ENCODE data around the gene NBEA.
"Not testable (repeated sequence)": the region's sequence is repeated elsewhere in the genome, so short reads cannot be mapped to it uniquely, and the experiment has no call there.

The NBEA gene

DNA sequence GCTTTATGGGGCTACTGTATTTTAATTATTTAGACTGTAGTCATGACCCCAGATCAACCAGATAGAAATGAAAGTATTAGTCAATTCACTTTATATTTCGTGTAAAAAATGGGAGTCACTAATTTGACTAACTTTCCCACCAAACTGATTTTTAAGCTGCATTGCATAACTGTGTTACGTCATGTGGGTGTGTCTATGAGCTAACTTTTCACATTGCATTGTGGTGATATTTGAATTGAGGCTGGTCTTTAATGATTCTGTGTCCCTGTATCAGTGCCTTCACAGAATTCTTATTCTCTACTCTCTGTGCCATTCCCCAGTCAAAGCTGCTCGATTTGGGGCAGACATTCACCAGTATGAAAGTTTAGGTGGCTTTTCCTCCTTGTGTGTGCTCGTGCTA lies 707.1 kb downstream of the NBEA start:
- TF ChIP-seq, protein P1, sequence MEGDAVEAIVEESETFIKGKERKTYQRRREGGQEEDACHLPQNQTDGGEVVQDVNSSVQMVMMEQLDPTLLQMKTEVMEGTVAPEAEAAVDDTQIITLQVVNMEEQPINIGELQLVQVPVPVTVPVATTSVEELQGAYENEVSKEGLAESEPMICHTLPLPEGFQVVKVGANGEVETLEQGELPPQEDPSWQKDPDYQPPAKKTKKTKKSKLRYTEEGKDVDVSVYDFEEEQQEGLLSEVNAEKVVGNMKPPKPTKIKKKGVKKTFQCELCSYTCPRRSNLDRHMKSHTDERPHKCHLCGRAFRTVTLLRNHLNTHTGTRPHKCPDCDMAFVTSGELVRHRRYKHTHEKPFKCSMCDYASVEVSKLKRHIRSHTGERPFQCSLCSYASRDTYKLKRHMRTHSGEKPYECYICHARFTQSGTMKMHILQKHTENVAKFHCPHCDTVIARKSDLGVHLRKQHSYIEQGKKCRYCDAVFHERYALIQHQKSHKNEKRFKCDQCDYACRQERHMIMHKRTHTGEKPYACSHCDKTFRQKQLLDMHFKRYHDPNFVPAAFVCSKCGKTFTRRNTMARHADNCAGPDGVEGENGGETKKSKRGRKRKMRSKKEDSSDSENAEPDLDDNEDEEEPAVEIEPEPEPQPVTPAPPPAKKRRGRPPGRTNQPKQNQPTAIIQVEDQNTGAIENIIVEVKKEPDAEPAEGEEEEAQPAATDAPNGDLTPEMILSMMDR (IDR thresholded peaks at IDR 0.05; ENCODE audit: low read depth, low read length, missing control alignments), result no peak
- in situ Hi-C loops (cut with HindIII; ENCODE audit: low sequenced_read_pairs), result loop anchor here (5.0 kb wide), 1 partner anchor 63 kb away; no protein-coding TSS in a partner anchor
- DNase-seq (ENCODE audit: low read depth), result no peak
- H3K4me3 ChIP-seq (ENCODE audit: low read depth, low read length), result no peak overlapping the region

DNA sequence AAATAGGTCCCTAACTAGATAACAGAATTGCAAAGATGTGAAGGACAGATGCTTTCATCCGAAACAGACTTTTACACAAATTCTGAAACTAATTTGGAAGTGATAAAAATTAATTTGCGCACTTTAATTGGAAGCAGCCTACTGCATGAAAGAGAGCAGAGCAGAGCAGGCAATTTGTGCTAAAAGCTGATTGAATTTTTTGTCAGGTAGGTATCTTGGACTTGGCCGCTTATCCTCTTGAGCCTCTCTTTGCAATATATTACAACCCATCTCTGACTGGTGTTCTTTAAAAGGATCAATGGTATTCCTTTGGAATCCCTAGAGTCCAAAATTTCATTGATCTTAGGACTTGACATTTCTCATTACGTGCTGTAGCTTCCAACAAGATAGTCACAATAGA lies 717.7 kb downstream of the NBEA start:
- DNase-seq (ENCODE audit: low read depth), result no peak
- no peak overlapping the region for H3K4me3 ChIP-seq (ENCODE audit: low read depth, low read length)
- in situ Hi-C loops (cut with HindIII; ENCODE audit: low sequenced_read_pairs), result no loop called here
- TF ChIP-seq, protein P1 (IDR thresholded peaks at IDR 0.05; ENCODE audit: low read depth, low read length, missing control alignments), result no peak

DNA sequence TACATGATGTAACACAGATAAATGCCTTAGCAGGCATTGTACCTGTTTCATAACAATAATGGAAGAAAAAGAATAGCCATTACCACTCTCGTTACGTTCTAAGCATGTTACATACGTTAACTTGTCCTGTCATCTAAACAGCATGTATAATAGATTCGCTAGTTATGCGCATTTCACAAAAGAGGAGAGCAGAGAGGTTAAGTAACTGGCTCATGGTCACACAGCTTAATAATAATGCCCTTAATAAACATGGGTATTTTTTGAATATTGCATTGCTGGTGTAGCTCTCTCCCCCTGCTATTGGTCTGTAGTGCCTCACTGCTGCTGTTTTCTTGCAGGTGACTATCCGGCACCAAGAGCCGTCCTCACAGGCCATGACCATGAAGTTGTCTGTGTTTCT lies 722.7 kb downstream of the NBEA start:
- no peak for DNase-seq (ENCODE audit: low read depth)
- in situ Hi-C loops (cut with HindIII; ENCODE audit: low sequenced_read_pairs), result no loop called here
- H3K4me3 ChIP-seq (ENCODE audit: low read depth, low read length), result no peak overlapping the region
- TF ChIP-seq, protein P1 (IDR thresholded peaks at IDR 0.05; ENCODE audit: low read depth, low read length, missing control alignments), result no peak

DNA sequence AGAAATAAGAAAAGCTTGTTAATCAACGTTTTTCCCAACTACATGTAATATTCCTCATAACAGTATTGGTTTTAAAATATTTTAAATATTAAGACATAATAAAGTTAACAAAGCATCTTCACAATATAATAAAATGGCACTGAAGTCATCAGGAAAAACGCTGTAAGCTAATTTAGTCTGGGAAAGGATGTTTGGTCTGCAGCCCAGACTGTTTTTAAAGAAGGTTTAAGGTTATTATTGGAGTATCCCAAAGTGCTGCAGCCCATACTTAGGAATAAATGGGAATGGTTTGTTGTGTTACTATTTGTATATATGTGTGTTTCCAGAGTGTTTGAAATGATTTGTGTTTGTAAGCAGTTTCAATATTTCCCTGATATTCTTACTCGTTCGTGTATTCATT lies 727.3 kb downstream of the NBEA start:
- no peak overlapping the region for H3K4me3 ChIP-seq (ENCODE audit: low read depth, low read length)
- DNase-seq (ENCODE audit: low read depth), result no peak
- TF ChIP-seq, protein P1 (IDR thresholded peaks at IDR 0.05; ENCODE audit: low read depth, low read length, missing control alignments), result no peak
- in situ Hi-C loops (cut with HindIII; ENCODE audit: low sequenced_read_pairs), result no loop called here

DNA sequence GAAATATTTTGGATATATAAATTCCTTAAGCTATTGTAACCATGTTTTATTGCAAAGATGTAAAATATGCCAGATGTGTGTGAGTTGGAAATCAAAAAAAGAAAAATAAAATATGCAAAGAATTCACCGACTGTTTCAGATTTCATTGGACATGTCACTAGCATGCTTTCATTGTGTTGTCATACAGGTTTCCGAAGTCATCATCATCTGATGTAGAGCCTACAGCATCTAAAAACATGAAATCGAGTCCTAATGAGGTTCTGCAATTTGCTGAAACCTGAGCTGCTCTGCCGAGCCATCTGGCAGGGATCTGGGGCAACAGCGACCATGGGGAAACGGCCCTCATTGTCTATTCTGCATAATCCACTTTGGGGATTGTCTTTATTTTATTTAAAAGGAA lies 730.5 kb downstream of the NBEA start:
- in situ Hi-C loops (cut with HindIII; ENCODE audit: low sequenced_read_pairs), result no loop called here
- TF ChIP-seq, protein P1 (IDR thresholded peaks at IDR 0.05; ENCODE audit: low read depth, low read length, missing control alignments), result no peak
- no peak for DNase-seq (ENCODE audit: low read depth)
- H3K4me3 ChIP-seq (ENCODE audit: low read depth, low read length), result no peak overlapping the region

DNA sequence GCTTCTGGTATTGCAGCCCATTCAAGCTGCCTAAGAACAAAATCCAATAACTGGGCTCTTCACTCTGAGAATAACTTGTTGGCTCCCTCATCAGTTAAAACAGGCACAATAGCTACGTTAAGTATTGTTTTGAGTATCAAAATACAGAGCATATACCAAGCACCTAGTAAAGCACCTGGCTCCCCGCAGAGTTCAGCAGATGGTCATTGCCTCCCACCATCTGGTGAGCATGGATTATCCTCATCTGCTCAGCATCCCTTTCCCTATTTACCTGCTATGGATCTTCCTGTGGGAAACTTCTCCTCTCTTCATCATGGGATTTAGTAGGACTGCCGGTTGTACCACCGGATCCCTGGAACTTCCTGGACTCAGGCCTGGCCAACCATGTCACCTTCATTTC lies 733.6 kb downstream of the NBEA start:
- in situ Hi-C loops (cut with HindIII; ENCODE audit: low sequenced_read_pairs), result no loop called here
- DNase-seq (ENCODE audit: low read depth), result no peak
- H3K4me3 ChIP-seq (ENCODE audit: low read depth, low read length), result no peak overlapping the region
- TF ChIP-seq, protein P1 (IDR thresholded peaks at IDR 0.05; ENCODE audit: low read depth, low read length, missing control alignments), result no peak

DNA sequence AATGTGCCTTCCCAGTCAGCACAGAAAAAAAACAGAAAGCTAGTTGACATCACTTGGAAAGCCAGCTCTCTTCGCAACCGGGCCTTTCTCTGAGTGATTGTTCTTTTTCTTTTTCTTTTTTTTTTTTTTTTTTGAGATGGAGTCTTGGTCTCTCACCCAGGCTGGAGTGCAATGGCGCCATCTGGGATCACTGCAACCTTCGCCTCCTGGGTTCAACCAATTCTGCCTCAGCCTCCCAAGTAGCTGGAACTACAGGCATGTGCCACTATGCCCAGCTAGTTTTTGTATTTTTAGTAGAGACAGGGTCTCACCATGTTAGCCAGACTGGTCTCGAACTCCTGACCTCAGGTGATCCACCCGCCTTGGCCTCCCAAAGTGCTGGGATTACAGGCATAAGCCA lies 735.8 kb downstream of the NBEA start:
- in situ Hi-C loops (cut with HindIII; ENCODE audit: low sequenced_read_pairs); H3K4me3 ChIP-seq (ENCODE audit: low read depth, low read length); DNase-seq (ENCODE audit: low read depth): not testable (repeated sequence)
